ENCODE data around the gene CYB5A. TPM values are rescaled to one million over a fixed set of nuclear protein-coding genes. Genes with fewer than 3 reads are reported as not detected.

CYB5A gene
- total and polyA plus RNA-seq, 2 donors from 2014 or later: 243 to 1,143 TPM

DNA sequence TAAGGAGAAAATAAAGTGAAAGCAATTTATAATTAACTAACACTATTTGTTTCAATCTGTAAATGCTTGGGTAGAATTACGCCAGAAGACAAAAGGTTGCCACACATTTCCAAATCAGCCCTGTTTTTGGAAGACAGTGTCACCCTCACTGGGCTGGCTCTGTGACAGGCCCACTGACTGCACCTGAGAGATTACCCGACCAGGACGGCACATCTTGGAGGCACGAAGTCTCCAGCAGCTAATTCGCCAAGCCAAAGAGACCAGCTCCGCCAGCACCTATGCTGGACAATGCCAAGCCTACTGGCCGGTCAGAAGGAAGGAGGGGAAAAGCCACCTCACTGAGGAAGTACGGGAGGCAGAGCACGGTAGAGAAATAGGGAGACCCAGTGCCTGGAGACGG lies 61.9 kb downstream of the CYB5A start:
- Histone ChIP-seq H3K27ac (ENCODE audit: low read depth in 2 of 2, low read length in 2 of 2) (peak overlapping the region; percentile 47 to 52), H3K27me3 (ENCODE audit: control insufficient read depth, insufficient read depth, low read length) (no peaks in the 10 kb centered on the region), H3K9me3 (ENCODE audit: control insufficient read depth in 2 of 3, insufficient read depth in 1 of 3, low read length in 3 of 3) (no peaks in the 10 kb centered on the region), H3K9ac (ENCODE audit: low read length in 3 of 3) (no peak overlapping the region), H3K36me3 (ENCODE audit: control insufficient read depth in 2 of 3, insufficient read depth in 3 of 3, low read length in 3 of 3) (no peaks in the 10 kb centered on the region), H3K4me3 (ENCODE audit: low read length in 3 of 3) (no peak overlapping the region), H3K4me1 (ENCODE audit: control insufficient read depth in 2 of 3, insufficient read depth in 2 of 3, low read depth in 1 of 3, low read length in 3 of 3) (peaks cover 0 to 28% (median 13%) of the 10 kb centered on the region in 3 donors)
- intact Hi-C loops (cut with DNase I): no loop called here
- DNase-seq: no peak
- no peak for FAIRE-seq
- TF ChIP-seq, protein P1, sequence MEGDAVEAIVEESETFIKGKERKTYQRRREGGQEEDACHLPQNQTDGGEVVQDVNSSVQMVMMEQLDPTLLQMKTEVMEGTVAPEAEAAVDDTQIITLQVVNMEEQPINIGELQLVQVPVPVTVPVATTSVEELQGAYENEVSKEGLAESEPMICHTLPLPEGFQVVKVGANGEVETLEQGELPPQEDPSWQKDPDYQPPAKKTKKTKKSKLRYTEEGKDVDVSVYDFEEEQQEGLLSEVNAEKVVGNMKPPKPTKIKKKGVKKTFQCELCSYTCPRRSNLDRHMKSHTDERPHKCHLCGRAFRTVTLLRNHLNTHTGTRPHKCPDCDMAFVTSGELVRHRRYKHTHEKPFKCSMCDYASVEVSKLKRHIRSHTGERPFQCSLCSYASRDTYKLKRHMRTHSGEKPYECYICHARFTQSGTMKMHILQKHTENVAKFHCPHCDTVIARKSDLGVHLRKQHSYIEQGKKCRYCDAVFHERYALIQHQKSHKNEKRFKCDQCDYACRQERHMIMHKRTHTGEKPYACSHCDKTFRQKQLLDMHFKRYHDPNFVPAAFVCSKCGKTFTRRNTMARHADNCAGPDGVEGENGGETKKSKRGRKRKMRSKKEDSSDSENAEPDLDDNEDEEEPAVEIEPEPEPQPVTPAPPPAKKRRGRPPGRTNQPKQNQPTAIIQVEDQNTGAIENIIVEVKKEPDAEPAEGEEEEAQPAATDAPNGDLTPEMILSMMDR (IDR thresholded peaks at IDR 0.05; ENCODE audit: borderline replicate concordance, extremely low read depth, insufficient read depth): no peak

DNA sequence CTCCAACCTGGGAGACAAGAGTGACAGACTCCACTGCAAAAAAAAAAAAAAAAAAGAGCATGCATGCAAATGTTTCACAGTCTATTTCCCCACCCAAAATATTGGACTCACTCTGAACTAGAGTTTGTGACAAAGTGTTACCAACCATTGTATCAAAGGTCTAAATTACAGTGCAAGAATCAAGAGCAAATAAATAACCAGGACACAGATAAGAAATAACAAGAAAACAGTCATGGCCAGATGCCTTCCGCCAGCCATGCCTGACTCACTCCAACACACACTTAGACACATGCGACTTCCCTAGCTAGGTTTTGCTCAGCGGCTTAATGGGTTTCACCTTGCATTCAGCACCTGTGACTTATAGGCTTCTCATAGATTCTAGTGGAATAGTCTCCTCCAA lies 62.8 kb downstream of the CYB5A start:
- no peak overlapping the region for H3K9ac ChIP-seq (ENCODE audit: low read length in 3 of 3)
- peak overlapping the region in 1 of 2 donors; percentile 27 for H3K27ac ChIP-seq (ENCODE audit: low read depth in 2 of 2, low read length in 2 of 2)
- no peaks in the 10 kb centered on the region for H3K27me3 ChIP-seq (ENCODE audit: control insufficient read depth, insufficient read depth, low read length)
- no peak for FAIRE-seq
- peak in 1 of 5 donors; percentile 20 for DNase-seq
- no peak overlapping the region for H3K4me3 ChIP-seq (ENCODE audit: low read length in 3 of 3)
- H3K36me3 ChIP-seq (ENCODE audit: control insufficient read depth in 2 of 3, insufficient read depth in 3 of 3, low read length in 3 of 3): no peaks in the 10 kb centered on the region
- TF ChIP-seq, protein P1 (IDR thresholded peaks at IDR 0.05; ENCODE audit: borderline replicate concordance, extremely low read depth, insufficient read depth): no peak
- intact Hi-C loops (cut with DNase I): no loop called here
- peaks cover 0 to 22% (median 9%) of the 10 kb centered on the region in 3 donors for H3K4me1 ChIP-seq (ENCODE audit: control insufficient read depth in 2 of 3, insufficient read depth in 2 of 3, low read depth in 1 of 3, low read length in 3 of 3)
- no peaks in the 10 kb centered on the region for H3K9me3 ChIP-seq (ENCODE audit: control insufficient read depth in 2 of 3, insufficient read depth in 1 of 3, low read length in 3 of 3)

DNA sequence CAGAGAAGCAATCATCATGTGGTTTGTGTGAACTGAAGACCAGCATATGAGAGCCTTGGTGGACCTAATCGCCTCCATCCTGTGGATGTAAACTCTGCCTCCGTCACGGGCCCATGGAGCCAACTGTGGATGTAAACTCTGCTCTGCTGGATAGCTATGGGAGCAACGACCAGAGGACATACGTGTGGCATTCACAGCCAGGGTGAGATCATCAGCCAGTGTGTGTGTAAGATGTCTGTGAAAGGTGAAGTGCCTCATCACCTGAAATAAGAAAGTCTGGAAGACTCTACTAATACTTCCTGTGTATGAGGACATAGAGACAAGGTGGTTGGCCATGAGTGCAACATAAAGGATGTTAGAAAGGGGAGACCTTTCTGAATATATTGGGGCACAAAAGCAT lies 63.5 kb downstream of the CYB5A start:
- Histone ChIP-seq H3K4me3 (ENCODE audit: low read length in 3 of 3) (no peak overlapping the region), H3K9me3 (ENCODE audit: control insufficient read depth in 2 of 3, insufficient read depth in 1 of 3, low read length in 3 of 3) (no peaks in the 10 kb centered on the region), H3K27me3 (ENCODE audit: control insufficient read depth, insufficient read depth, low read length) (no peaks in the 10 kb centered on the region), H3K36me3 (ENCODE audit: control insufficient read depth in 2 of 3, insufficient read depth in 3 of 3, low read length in 3 of 3) (no peaks in the 10 kb centered on the region), H3K27ac (ENCODE audit: low read depth in 2 of 2, low read length in 2 of 2) (no peak overlapping the region), H3K4me1 (ENCODE audit: control insufficient read depth in 2 of 3, insufficient read depth in 2 of 3, low read depth in 1 of 3, low read length in 3 of 3) (peaks cover 0 to 15% (median 5%) of the 10 kb centered on the region in 3 donors), H3K9ac (ENCODE audit: low read length in 3 of 3) (no peak overlapping the region)
- TF ChIP-seq, protein P1 (IDR thresholded peaks at IDR 0.05; ENCODE audit: borderline replicate concordance, extremely low read depth, insufficient read depth): no peak
- no peak for DNase-seq
- intact Hi-C loops (cut with DNase I): no loop called here
- FAIRE-seq: no peak

DNA sequence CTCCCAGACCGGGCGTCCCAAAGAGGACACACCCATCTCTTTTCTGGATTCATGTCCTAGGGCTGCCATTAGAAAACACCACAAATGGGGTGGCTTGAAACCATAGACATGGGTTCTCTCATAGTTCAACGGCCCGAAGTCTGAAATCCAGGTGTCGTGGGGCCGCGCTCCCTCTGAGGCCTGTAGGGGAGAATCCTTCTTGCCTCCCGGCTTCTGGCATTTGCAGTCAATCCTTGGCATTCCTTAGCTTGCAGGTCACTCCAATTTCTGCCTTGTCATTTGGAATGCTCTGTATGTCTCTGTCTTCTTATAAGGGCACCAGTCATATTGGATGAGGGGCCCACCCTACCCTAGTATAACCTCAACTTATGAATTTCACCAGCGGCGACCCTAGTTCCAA lies 65.1 kb downstream of the CYB5A start:
- no peak for FAIRE-seq
- H3K4me3 ChIP-seq (ENCODE audit: low read length in 3 of 3): no peak overlapping the region
- TF ChIP-seq, protein P1 (IDR thresholded peaks at IDR 0.05; ENCODE audit: borderline replicate concordance, extremely low read depth, insufficient read depth): no peak
- H3K9me3 ChIP-seq (ENCODE audit: control insufficient read depth in 2 of 3, insufficient read depth in 1 of 3, low read length in 3 of 3): no peaks in the 10 kb centered on the region
- no peaks in the 10 kb centered on the region for H3K36me3 ChIP-seq (ENCODE audit: control insufficient read depth in 2 of 3, insufficient read depth in 3 of 3, low read length in 3 of 3)
- peaks cover 0 to 6% (median 4%) of the 10 kb centered on the region in 3 donors for H3K4me1 ChIP-seq (ENCODE audit: control insufficient read depth in 2 of 3, insufficient read depth in 2 of 3, low read depth in 1 of 3, low read length in 3 of 3)
- no peak overlapping the region for H3K27ac ChIP-seq (ENCODE audit: low read depth in 2 of 2, low read length in 2 of 2)
- no peak overlapping the region for H3K9ac ChIP-seq (ENCODE audit: low read length in 3 of 3)
- H3K27me3 ChIP-seq (ENCODE audit: control insufficient read depth, insufficient read depth, low read length): no peaks in the 10 kb centered on the region
- intact Hi-C loops (cut with DNase I): no loop called here
- no peak for DNase-seq

Data from kidney (tissue), 14 donors.